HG03469 (cell line): Measurements from ENCODE around the gene IFNA16.
A peak's percentile ranks its signal among the peaks of the same experiment; 100 is the strongest.
"Not testable (repeated sequence)": the region's sequence is repeated elsewhere in the genome, so short reads cannot be mapped to it uniquely, and the experiment has no call there.

ENCODE experiments used
- ATAC-seq: cut with Tn5 transposase; IDR thresholded peaks from one replicate; pipeline ENCODE4 v1.9.1; 2021; ENCODE audit warnings: mild to moderate bottlenecking, moderate library complexity, moderate number of reproducible peaks; ENCODE audit not compliant: unreplicated experiment

The IFNA16 gene

GRCh38 chr9:21217211-21217610, at the start of gene IFNA16:
IFNA16 (minus strand) TSS chr9:21217311; CDS start chr9:21217305, 6 bp downstream.
- not testable (repeated sequence) for ATAC-seq

GRCh38 chr9:21265421-21266189, 48.5 kb upstream of the IFNA16 start:
- ATAC-seq = no peak

- no peak for ATAC-seq
Observed at GRCh38 chr9:21255538-21256212, 38.6 kb upstream of the IFNA16 start.

- ATAC-seq = peak; percentile 59
Observed at GRCh38 chr9:21252721-21253547, 35.8 kb upstream of the IFNA16 start.

GRCh38 chr9:21251638-21252037, 34.5 kb upstream of the IFNA16 start:
- no peak for ATAC-seq

- no peak for ATAC-seq
Observed at GRCh38 chr9:21251190-21251589, 34.1 kb upstream of the IFNA16 start.

- no peak for ATAC-seq
Observed at GRCh38 chr9:21244836-21245235, 27.7 kb upstream of the IFNA16 start.

- no peak for ATAC-seq
Observed at GRCh38 chr9:21239911-21240310, 22.8 kb upstream of the IFNA16 start, which contains the start of gene IFNA14. IFNA14 (minus strand) TSS chr9:21240005; CDS start chr9:21239935, 70 bp downstream.

GRCh38 chr9:21236360-21236714, 19.2 kb upstream of the IFNA16 start:
- not testable (repeated sequence) for ATAC-seq

GRCh38 chr9:21235468-21236359, 18.6 kb upstream of the IFNA16 start:
- peak; percentile 58 for ATAC-seq

- no peak for ATAC-seq
Observed at GRCh38 chr9:21234153-21234687, 17.1 kb upstream of the IFNA16 start.

- no peak for ATAC-seq
Observed at GRCh38 chr9:21233258-21233657, 16.1 kb upstream of the IFNA16 start.

- ATAC-seq = no peak
Observed at GRCh38 chr9:21228122-21228521, 11.0 kb upstream of the IFNA16 start, which contains the start of gene IFNA17. IFNA17 (minus strand) TSS chr9:21228222; CDS start chr9:21228173, 49 bp downstream.

- peak; percentile 74 for ATAC-seq
Observed at GRCh38 chr9:21213411-21214326, 3.4 kb downstream of the IFNA16 start.

GRCh38 chr9:21212160-21212559, 5.0 kb downstream of the IFNA16 start:
- ATAC-seq = not testable (repeated sequence)

GRCh38 chr9:21210782-21211181, 6.3 kb downstream of the IFNA16 start:
- not testable (repeated sequence) for ATAC-seq

- no peak for ATAC-seq
Observed at GRCh38 chr9:21210311-21210710, 6.8 kb downstream of the IFNA16 start.

- ATAC-seq = not testable (repeated sequence)
Observed at GRCh38 chr9:21207043-21207442, 10.1 kb downstream of the IFNA16 start, which contains the start of gene IFNA10. IFNA10 (minus strand) TSS chr9:21207143; CDS start chr9:21207097, 46 bp downstream.

GRCh38 chr9:21205204-21205603, 11.9 kb downstream of the IFNA16 start:
- ATAC-seq = no peak
